DMS53 (cell line): ENCODE data around the gene CRTC3.
"Not testable (repeated sequence)": the region's sequence is repeated elsewhere in the genome, so short reads cannot be mapped to it uniquely, and the experiment has no call there.

ENCODE experiments used
- DNase-seq: peaks from one replicate; lab custom pipeline; 2025; lab: John Stamatoyannopoulos, UW

CRTC3 gene

DNA sequence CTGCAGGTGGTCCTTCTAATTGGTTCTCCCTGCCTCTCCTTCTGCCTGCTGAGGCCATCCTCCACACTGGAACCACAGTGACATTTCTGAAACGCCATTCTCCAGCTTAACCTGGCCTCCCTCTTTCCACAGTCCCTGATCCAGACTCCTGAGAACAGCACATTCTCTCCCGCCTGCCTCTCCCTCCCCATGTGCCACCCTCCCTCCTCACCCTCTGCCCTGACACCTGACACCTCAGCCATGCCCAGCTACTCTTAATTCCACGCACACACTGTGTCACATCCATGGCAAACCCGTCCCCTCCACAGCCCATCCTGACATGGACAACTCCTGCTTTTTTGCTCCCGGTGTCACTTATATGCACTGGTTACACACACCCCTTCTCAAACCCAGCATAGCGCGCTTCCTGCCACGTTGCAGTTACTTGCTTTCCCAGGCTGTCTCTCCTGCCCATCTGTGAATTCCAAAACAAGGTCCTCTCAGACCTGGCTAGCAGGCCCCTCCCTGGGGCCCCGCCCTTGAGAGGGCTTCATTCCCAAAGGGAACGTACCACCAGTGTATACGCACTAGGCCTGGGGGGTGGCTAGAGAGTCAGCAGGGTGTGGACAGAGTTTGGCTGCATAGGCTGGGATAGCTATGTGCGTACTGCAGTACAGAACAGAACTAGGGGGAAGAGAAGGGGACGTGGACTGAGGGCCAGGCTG is 94.7 kb downstream of the CRTC3 start:
- no peak for DNase-seq

- DNase-seq = no peak
Observed at GRCh38 chr15:90625037-90625436, 95.3 kb downstream of the CRTC3 start.

GRCh38 chr15:90629217-90629616 is 99.5 kb downstream of the CRTC3 start:
- no peak for DNase-seq

DNA sequence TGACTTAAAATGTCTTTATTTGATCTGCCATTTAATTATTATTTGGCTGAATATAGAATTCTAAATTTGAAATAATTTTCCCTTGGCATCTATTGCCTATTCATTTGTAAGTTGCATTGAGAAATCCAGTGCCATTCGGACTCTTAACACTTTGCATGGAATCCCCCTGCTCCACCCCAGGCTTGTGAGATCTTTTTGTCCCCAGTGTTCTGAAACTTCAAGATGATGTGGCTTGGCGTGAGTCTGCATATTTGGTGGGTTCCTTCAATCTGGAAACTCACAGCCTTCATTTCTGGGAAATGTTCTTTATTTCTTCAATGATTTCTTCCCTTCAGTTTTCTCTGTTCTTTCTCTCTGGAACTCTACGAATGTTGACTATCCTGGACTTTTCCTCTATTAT is 103.6 kb downstream of the CRTC3 start:
- no peak for DNase-seq

GRCh38 chr15:90636993-90637392 is 107.3 kb downstream of the CRTC3 start:
- DNase-seq = not testable (repeated sequence)

- DNase-seq = no peak
Observed at GRCh38 chr15:90637693-90638092, 108.0 kb downstream of the CRTC3 start.

- DNase-seq = no peak
Observed at GRCh38 chr15:90638201-90638691, 108.5 kb downstream of the CRTC3 start.

DNA sequence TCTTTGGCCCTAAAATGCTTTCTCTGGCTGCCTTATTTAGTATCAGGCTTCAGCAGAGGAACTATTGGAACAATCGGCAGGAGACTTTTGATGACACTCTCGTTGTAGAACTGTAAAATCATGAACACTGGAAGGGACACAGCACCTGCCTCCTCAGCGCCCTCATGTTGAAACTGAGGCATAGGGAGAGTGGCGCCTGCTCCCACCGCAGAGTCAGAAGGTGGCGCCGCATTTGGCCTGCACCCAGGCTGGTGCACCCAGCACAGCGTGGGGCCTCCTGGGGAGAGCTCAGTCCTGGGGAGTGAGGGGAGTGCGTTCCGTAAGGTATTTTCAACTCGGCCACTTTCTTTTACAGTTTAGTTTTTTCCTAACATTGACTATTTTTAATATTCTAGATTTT is 109.2 kb downstream of the CRTC3 start:
- DNase-seq = no peak

GRCh38 chr15:90640862-90641261 is 111.1 kb downstream of the CRTC3 start:
- DNase-seq = no peak

GRCh38 chr15:90641581-90642463 is 112.1 kb downstream of the CRTC3 start:
- no peak for DNase-seq

DNA sequence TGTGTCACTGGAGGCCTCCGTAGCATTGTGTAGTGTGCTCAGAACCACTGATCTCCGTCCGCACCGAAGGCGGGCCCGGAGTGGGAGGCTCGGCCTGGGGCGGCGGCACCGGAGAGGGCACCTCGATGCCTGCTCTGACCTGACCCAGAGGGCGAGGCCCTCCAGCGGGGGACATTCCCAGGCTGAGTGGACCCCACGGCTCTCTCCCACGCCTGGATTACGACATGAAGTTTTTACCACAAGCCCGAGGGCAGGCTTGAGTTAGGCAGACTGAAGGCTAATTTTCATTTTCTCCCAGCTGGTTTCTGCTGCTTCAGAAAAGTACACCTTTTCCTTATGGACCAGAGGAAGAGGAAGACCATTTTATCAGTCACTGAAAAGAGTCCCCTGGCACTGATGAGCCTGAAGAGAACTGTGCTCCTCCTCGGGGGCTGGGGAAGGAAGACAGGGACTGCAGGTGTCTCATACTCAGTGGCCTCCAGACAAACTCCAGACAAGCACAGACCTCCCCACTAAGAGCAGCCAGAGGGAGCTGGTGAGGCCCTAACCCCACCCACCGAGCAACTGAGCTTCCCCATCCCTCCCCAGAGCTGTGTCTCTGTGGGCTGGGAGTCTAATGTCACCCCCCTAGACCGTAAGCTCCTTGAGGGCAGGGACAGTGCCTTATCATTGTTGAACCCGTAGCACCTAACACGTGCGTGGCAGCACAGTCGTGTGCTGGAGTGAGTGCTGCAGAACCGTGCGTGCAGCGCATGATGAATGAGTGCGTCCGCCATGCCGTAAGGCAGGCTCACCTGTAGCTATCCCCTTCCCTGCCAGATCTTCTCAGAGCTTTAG is 113.0 kb downstream of the CRTC3 start:
- no peak for DNase-seq

DNA sequence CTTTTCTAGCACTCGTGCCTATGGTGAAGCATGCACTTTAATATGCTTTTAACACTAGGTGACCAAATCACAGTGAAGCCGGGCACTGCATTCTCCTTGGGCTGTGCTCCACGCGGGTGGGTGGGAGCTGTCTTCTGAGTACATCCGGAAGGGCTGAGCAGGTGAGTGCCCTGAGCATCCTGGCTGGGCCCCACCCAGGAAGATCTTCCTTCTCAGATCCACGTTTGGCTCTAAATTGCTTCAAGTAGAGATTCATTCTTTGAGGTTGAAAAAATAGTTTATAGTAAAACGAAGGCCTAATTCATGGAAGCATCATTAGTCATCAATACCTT is 113.5 kb downstream of the CRTC3 start:
- DNase-seq = no peak

DNA sequence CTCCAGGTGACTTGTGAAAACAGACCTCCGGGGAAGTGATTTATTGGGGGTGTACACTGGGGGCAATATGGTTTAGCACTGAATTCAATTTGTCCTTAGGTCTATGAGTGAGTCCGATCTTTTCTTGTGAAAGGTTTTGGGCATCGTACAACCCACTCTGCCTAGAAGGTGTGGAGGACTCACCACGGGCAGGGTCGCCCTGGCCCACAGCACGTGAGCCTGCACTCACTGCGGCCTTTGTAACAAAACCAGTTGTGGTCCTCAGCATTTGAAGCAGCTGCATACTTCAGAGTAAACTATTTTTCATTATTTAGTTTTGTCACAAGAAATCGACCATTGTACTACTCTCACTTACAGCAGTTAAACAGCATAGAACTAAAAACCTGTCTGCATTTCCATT is 114.8 kb downstream of the CRTC3 start:
- no peak for DNase-seq

DNA sequence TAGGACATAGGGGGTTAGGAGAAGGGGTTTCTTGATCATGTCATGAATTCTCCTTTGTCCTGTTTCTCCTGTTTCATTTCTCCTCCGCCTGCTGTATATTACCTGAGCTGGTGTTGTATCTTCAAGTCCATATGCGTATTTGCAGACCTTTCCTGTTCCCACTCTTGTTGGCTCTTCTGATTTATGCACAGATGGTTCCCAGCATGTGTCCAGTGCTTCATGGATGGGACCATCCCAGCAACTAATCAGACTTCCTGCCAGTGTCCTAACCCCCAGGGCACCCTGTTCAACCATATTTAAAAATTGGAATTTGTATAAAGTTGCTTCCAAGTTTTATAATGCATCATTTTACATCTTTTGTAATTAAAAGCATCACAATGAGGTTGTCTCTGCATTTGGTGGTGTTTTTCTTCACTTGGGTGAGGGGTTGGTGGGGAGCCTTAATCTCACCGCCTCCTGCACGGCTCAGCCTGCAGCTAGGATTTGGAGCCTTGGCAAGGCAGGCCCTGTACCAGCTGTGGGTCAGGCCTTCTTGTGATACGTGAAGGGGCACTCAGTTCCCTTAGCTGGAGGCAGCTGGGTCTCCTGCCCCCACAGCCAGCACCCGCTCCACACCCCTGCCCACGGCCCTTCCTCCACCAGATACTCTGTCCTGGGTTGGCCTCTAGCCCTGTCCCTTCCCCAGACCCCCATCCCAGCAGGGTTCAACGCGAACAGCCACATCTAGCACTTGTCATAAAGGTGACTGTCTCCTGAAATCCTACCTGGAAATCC is 115.4 kb downstream of the CRTC3 start:
- DNase-seq = no peak

DNA sequence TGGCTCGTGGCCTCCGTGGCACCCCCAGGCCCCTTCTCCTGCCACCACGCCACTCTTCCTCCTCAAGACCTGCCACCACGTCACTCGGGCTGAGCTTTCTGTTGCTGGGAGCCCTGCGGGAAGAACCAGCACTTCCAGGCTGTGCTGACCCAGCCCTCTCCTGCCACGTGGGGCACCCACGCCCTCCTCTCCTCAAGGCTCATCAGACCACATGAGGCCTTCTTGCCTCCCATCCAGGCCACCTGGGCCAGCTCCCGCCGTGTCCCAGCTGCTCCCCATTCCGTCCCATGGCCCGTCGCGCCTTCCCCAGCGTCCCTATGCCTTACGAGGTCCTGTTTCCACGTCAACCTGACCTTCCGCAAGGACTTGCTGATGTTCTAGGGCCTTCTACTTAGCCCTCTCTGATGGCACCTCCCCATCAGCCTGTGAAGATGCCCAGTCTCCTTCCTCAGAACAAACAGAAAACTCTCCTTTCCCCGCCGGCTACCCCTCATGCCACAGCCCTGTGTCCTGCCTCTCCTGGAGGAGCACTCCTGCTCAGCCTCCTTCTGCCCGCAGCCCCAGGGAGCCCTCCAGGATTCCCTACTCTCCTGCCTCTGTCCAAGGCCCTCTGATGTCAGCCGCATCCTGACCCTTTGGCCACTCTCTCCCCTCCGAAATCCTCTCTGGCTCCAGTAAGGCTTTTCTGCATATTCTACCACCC is 116.3 kb downstream of the CRTC3 start:
- DNase-seq = no peak

- DNase-seq = peak; percentile 12
Observed at GRCh38 chr15:90646662-90647305, 117.1 kb downstream of the CRTC3 start.

- no peak for DNase-seq
Observed at GRCh38 chr15:90647326-90647725, 117.6 kb downstream of the CRTC3 start.

- DNase-seq = peak; percentile 72
Observed at GRCh38 chr15:90648137-90649070, 118.7 kb downstream of the CRTC3 start.
